ENCODE measurements around the gene SHB.
"Not testable (repeated sequence)": the region's sequence is repeated elsewhere in the genome, so short reads cannot be mapped to it uniquely, and the experiment has no call there.

The SHB gene

GRCh38 chr9:38062106-38062497 lies 6.9 kb downstream of the SHB start:
- no peak for DNase-seq

DNA sequence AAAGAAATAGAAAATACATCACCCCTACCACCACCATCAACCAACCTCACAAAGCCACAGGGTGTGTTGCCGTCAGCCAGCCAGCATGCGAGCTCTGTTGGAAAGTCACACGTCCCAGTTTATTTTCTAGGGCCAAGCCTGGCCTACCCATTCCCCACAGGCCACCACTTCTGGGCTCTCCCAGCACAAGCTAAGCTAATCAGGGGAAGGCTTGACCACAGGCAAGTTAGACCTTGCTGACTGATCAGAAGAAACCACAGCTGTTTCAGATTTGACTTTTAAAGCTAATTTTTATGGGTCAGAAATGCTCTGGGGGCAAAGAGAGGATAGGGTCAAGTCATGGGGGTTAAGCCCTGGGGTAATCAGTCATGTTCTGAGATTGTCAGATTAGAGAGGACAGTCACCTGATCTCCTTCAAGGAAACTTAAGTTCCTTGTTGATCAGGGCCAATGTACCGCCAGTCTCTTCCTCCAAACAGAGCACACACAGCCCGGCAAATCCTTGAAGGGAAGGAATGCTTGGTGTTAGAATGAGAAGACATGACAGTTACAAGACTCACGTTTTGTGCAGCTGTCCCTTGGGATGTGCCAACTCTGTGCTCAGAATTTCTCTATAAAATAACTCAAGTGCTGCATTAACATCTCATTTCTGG lies 7.6 kb downstream of the SHB start:
- DNase-seq, result no peak

- no peak for DNase-seq
Observed at GRCh38 chr9:38060681-38061080, 8.3 kb downstream of the SHB start.

GRCh38 chr9:38059233-38059936 lies 9.6 kb downstream of the SHB start:
- DNase-seq, result no peak

DNA sequence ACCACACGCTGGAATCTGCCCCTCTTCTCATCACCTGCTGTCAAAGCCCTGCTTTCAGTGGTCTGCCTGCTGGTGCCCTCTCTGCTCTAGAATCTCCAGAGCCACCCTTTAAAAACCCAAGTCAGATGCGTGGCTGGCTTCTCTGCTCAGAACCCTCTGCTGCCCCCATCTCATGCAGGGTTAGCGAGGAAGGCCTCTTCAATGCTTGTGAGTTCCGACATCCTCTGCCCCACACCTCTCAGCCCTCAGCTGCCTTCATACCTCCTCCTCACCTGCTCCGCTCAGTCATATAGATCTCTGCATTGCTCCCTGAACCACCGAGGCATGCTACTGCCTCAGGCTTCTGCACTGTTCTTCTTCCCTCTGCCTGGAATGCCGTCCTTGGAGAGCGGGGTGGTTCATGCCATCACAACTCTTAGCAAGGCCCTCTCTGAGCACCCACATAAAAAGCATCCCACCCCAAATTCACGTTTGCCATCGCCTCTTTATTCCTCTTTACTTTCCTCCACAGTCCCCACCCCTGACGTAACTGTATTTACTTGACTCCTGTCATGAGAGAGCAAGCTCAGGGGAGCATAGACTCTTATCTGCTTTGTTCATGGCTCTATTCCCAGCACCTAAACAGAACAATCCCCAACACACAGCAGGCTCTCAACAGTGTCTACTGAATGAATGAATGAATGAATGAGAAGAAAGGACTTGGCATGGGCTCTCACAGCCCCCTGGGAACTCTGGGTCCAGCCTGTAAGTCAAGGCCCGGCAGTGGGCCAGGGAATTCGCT lies 10.4 kb downstream of the SHB start:
- DNase-seq, result no peak

DNA sequence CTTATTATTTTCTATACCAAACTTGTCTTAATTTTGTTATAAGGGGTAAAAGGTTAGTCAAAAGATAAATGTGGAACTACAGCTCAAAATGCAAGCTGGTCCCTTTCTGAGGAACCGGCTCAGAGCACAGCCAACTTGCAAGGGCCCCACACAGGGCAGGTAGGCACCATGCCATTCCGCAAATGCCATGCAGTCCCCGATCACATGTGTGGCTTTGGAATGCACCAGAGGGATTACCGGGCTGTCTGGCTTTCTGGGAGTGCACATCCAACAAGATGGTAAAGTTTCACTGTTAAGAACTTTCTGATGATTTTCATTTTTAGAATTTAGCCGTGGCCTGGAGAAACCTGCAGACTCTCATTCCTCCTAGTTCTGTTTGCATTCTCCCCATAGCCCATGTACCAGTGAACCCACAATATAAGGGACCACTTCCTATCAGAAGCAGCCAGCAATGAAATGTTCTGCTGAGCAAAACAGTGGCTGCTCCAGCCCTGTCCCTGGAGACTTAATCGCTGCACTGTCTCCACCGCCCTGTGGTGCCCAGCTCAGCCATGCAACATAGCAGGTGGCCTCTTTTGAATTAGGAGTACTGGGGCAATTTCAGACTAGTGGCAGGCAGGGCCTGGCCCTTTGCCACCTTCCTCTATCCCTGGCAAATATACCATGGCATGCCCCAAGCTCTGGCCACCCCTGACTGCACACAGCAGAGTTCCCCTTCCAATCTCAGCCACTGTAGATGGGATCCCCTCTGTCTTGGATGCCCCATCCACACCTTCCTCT lies 11.4 kb downstream of the SHB start:
- no peak for DNase-seq

- no peak for DNase-seq
Observed at GRCh38 chr9:38054653-38055052, 14.4 kb downstream of the SHB start.

DNA sequence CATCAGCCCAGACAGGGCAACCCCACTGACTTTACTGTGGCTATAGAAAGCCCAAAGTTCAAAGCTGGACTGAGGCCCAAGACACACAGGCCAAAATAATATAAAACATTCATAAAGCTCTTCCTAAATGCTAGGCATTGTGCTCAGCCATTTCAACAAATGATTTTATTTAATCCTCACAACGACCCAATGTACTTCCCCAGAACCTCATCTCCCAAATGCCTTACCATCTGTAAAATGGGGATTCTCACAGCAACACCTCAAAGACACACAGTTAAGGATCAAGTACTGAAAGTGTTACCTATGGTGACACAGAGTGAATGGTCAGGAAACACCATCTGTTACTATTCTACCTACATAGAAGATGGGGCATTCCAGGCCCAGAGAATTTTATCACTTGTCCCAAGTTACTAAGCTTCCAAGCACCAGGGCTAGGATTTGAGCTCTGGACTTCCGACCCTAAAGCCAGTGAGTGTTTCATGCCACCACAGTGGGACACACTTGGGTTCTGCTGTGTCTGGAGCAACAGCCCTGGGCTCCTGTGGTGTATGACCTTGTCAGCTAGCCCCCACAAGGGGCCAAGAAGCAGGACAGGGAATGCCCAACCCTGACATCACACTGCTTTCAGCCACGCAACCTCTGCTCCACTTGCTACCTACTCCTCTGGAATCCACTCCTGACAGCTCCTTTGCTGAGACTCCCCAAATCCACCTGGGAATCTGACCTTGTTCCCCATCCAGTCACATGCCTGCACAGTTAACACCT lies 15.1 kb downstream of the SHB start:
- no peak for DNase-seq

GRCh38 chr9:38051780-38052546 lies 17.1 kb downstream of the SHB start:
- no peak for DNase-seq

GRCh38 chr9:38048316-38048969 lies 20.6 kb downstream of the SHB start:
- DNase-seq, result no peak

DNA sequence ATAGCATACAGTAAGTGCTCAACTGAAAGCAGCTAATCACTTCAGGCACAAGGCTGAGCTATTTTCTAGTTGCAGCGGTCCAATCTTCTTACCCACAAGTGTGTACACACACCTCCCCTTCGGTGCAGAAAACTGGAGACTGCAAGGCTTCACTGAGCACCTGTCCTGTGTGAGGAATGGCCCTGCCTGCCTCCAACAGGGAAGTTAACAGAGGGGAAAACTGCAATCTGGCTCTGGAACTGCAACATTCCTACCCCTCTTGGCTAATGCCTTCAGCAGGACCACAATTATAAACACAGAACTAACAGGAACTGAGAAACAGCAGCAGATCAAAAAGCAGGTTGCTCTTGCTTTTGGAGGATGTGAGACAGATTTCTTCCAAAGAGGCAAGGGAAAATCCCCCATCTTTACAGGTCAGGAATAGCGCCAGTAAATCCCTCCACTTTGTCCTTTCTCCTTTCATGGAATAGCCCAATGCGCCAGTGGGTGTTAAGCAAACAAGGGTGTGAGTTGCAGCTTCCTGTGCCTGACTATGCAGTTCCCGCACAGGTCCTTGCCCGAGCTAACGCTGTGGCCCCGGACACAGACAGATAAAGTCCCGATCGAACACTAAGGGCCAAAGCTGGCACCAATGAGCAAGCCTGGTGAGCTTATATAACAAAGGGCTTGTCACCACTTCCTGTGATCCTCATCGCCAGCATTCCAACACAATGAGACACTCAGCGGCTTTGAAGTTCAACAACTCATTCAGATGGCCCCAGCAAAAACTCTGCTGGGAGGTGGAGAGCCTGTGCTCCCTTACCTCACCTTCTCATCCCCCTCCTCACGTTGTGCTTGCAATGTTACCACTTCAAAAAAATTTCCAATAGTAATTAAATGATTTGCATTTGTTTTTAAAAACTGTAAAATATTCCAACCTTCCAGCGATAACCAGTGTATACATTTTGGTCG lies 21.5 kb downstream of the SHB start:
- no peak for DNase-seq

DNA sequence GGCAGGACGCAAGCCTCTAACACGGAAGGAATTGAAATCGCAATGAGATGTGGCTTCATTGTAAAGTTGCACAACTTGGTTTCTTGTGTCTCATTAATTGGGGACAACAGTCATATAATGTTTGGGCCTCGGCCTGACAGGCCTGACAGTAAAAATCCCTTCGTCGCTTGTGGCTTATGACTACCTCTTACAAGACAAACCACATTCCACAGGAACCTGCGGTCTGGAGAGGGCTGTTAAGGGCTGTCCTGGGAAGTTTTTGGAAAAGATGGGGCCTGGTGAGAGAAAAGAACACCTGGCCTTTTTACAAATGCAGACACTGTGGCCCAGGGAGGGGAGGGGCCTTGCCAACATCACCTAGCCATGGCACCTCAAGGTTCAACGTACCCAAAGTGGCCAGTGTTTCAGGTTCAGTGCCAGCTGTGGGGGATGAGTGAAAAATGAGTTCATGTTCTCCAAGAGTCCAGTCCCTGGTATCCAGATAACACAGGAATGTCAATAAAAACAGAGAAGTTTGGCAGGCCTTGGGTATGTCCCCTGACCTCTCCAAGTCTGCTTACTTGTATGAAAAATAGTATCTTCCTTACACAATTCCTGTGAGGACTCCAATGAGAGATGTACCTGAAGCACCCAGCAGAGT lies 22.2 kb downstream of the SHB start:
- no peak for DNase-seq

DNA sequence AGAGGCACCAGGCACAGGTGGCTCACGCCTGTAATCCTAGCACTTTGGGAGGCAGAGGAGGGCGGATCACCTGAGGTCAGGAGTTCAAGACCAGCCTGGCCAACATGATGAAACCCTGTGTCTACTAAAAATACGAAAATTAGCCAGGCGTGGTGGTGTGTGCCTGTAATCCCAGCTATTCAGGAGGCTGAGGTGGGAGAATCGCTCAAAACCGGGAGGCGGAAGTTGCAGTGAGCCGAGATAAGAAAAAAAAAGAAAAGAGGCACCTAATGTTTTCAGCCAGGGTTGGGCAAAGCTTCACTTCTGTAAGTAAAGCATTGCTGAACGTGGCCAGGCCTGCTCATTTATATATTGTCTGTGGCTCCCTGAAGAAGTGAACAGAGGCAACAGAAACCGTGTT lies 23.1 kb downstream of the SHB start:
- not testable (repeated sequence) for DNase-seq

- no peak for DNase-seq
Observed at GRCh38 chr9:38044706-38045105, 24.3 kb downstream of the SHB start.

DNA sequence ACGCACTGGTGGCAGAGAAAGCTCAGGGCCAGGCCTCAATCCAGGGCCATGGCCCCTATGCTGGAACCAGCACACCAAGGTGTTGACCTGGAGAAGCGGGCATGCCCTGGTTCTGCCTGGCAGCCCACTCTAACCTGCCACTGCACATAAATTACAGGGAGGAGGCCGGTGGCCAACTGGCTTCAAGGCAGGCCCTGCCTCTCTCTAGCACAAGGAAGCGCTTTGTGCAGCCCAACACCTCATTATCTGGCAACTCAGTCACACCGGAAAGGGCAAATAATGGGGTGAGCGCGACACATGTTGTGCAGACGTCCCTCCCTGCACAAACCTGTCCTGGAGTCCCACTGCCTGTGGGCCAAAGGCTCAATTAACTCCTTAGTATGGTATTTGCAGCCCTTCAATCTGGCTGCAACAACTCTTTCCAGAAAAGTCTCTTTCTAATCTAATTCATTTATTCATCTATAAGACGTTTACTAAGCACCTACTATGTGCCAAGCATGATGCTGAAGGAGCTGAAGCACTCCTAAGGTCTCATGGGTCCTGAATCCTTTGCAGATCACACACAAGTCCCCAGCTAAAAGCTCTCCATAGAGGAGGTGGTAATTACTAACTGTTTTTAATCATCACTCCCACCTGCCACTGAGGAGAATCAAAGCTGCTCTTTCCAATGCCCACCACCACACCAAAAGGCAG lies 24.9 kb downstream of the SHB start:
- no peak for DNase-seq

- DNase-seq, result no peak
Observed at GRCh38 chr9:38042626-38043357, 26.2 kb downstream of the SHB start.

- DNase-seq, result no peak
Observed at GRCh38 chr9:38041564-38042243, 27.3 kb downstream of the SHB start.
